HG03039 (cell line): ENCODE measurements around the gene WT1.
"Not testable (repeated sequence)": the region's sequence is repeated elsewhere in the genome, so short reads cannot be mapped to it uniquely, and the experiment has no call there.

ENCODE experiments used
- ATAC-seq: cut with Tn5 transposase; IDR thresholded peaks from one replicate; pipeline ENCODE4 v1.9.1; 2021; ENCODE audit warnings: mild to moderate bottlenecking, moderate library complexity; ENCODE audit not compliant: unreplicated experiment

WT1 gene

DNA sequence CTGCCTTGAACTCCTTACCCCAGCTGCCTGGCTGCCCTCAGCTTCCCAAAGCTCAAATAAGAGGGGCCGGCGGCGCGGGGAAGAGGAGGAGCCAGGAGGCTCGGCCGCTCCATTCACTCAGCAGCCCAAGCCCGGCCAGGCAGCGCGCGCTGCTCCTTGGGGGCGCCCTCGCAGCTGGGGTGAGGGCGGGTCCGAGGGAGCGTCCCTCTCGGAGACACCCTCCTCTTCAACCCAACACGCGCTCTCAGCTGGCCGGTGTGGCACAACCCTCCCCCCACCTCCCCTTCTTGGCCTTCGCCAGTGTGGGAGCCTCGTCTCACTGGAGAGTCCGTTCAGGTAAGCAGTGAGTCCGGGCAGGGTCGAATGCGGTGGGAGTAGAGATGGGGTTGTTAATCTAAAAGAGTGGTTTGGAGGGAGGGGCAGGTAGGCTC, at the start of gene WT1:
Gene WT1, minus strand, starts transcription at position 29 of the 431 bp plus-strand sequence.
- no peak for ATAC-seq

GRCh38 chr11:32479291-32479690, 44.0 kb upstream of the WT1 start:
- no peak for ATAC-seq

DNA sequence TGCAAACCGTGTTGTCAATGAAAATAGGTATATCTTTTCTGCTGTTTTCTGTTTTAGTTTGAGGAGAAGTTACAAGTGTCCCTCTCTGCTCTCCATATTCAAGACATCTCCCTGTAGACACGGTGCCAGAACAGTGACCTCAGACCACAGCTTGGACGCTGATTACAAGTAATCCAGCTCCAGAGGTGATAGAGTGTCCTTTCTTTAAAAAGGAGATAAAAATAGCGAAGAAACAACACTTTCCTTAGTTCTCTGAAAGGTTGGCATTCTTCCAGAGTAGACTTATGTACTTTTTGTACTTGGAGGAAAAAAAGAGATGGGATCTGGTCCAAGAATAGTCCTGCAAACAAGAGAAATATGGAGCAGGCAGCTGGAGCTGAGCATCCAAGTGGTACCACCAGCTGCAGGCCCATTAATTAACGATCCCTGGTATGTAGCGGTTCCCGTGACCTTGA, 43.0 kb upstream of the WT1 start:
- ATAC-seq = no peak

- no peak for ATAC-seq
Measured at GRCh38 chr11:32473282-32473909, 38.1 kb upstream of the WT1 start.

DNA sequence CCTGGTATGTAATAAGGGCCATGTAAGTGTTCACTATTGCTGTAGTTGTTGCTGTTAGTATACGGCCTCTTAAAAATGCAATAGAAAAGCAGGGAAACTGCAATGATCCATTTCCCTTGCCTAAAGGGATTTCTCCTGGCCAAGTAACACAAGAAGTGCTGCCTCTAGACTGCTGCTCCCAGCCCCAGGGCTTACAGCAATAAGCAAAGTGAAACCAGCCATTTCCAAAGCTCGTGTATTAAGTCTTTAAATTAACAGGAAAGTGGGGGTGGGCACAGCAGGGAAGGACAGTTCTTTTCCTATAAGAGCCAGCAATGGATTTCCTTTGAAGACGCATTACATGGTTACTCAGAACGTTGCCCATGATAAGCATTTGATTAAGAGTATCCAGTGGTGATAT, 36.9 kb upstream of the WT1 start:
- ATAC-seq = no peak

DNA sequence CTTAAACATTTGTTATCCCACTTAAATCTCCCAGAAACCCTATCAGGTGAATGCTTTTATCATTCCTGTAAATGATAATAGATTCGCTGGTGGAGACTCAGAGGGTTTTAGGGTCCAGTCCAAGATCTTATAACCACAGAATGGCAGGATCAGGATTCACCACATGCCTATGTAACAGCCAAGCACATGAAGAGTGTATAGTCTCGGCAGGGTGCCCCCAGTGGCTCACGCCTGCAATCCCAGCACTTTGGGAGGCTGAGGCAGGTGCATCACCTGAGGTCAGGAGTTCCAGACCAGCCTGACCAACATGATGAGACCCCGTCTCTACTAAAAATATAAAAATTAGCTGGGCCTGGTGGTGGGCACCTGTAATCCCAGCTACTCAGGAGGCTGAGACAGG, 36.2 kb upstream of the WT1 start:
- not testable (repeated sequence) for ATAC-seq

DNA sequence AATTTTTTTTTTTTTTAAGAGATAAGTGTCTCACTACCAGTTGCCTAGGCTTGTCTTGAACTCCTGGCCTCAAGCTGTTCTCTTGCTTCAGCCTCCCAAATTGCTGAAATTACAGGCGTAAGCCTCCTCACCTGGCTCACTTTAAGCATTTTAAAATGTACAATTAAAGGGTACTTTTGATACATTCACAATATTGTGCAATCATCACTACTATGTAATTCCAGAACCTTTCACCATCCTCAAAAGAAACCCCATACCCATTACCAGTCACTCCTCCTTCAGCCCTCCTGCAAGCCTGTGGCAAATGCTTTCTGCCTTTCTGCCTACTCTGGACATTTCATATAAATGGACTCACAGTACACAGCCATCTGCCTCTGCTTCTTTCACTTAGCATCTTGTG, 34.5 kb upstream of the WT1 start:
- no peak for ATAC-seq

- ATAC-seq = no peak
Measured at GRCh38 chr11:32466279-32466915, 31.1 kb upstream of the WT1 start.

DNA sequence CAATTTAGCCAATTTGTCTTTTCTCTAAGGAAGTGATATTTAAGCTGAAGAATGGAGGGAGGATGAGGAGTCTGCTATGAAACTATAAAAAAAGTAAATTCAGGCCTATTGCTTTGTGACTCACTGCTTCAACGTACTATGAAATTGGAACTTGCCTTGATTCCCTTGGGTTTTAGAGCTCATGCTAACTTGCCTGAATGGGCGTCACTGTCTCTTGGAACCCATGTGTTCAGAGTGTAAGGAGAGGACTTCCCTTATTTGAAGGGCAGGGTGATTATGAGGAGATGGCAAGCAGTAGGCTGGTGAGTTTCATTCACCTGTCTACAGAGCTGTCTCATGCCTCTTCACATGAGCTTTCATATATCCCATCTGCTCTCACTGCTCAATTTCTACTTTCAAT, 28.7 kb upstream of the WT1 start:
- no peak for ATAC-seq

GRCh38 chr11:32462011-32462690, 26.8 kb upstream of the WT1 start:
- no peak for ATAC-seq

DNA sequence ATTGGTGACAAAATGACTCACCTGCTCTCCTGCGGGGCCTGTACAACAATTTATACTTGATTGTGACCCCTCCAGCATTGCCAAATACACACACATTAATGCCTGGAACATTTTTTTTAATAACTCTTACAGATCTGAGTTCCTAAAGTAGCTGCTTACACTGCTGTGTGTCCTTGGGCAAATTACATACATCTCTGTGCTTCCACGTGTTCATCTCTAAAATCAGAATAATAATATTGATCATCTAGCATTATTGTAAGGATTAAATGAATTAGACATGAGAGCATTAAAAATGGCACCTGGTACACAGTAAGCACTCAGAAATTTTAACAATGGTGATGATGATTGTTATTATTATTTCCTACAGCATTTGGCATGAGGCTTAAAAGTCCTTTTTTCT, 21.5 kb upstream of the WT1 start:
- no peak for ATAC-seq

DNA sequence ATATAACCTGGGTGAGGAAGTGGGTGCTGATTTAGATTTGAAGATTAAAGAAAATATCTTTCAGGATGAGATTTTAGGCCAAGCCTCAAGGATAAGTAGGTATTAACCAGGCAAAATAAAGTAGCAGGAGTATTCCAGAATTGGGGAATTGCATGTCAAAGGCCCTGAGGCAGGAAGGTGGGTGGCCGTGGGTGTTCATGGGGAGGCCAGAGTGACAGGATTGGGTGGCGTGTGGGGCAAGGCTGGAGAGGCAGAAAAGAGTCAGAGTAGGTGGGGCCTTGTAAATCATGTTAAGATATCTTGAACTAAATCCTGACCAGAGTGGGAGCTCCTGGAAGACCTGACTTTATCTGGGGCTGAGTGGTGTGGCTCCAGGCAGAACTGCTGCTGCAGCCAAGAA, 19.7 kb upstream of the WT1 start:
- no peak for ATAC-seq

DNA sequence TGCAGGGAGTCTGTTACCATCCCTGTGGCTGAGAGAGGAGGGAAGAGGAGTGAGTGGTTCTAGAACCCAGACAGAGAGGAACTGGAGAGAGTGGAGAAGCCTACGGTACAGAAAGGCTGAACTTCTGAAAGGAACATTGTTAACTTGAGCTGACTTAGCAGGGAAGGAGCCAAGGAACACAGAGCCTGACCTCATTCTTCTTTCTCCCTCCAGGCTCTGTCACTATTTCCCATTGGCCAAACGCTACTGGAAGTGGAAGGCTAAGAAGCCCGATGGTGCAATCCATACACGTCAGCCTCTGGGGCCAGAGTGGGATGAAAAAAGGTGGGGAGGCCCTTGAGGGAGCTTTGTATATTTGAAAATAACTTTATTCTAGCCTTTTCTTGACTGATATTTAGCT, 16.5 kb upstream of the WT1 start:
- no peak for ATAC-seq

DNA sequence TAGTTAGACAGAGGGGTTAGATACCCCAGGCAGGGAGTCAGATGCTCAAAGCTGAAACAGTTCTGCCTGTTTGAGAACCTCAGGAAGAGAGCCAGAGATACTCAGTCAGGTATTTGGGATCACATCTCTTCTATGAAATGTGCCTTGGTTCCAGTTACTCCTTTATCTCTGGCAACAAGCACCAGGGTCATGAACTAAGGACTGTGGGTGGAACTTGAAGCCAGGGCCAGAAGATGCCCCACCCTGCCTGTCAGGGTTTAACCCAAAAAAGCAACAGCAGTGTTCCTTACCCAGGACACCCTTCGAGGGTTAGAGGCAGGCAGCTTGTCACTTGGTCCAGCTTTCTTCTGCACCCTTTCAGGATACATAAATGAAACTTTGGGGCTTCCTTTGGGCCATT, 15.0 kb upstream of the WT1 start:
- no peak for ATAC-seq

- no peak for ATAC-seq
Measured at GRCh38 chr11:32448232-32448631, 12.9 kb upstream of the WT1 start.

DNA sequence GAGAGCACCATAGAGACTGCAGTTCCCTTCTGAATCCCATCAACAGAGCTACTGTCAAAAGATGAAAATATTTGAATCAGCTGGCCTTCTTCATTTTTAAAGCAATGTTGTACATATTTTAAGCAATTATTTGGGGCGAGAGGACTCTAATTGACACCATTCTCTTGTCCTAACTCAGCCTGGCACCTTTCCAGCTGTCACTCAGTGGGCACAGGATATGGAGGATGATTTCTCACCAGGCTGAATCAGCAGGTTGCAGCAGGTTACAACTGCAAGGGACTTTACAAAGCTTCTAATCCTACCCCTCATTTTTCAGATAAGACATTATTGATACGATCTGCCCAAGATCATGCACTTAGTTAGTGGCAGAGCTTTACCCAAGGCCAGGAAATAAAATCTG, 11.9 kb upstream of the WT1 start:
- no peak for ATAC-seq

DNA sequence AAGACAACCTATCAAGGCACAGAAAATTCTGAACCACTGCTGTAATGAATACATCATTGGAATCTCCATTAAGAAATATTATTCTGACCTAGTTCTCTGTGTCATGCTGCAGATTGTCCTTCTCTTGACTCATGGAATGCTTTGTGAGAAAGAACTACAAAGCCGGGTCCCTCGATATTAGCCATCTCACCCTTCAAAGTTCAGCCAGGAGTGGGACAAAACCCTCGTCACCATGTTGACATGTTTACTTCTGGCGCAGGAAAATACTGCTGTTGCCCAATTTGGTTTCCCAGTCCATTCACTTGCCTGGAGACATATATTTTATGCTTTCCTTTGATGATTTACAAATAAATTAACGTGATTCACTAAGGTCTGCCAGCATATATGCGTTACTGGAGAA, 10.9 kb upstream of the WT1 start:
- ATAC-seq = no peak

GRCh38 chr11:32444186-32444585, 8.8 kb upstream of the WT1 start:
- no peak for ATAC-seq

- no peak for ATAC-seq
Measured at GRCh38 chr11:32440916-32441315, 5.6 kb upstream of the WT1 start.

GRCh38 chr11:32440312-32440908, 5.1 kb upstream of the WT1 start:
- ATAC-seq = no peak

DNA sequence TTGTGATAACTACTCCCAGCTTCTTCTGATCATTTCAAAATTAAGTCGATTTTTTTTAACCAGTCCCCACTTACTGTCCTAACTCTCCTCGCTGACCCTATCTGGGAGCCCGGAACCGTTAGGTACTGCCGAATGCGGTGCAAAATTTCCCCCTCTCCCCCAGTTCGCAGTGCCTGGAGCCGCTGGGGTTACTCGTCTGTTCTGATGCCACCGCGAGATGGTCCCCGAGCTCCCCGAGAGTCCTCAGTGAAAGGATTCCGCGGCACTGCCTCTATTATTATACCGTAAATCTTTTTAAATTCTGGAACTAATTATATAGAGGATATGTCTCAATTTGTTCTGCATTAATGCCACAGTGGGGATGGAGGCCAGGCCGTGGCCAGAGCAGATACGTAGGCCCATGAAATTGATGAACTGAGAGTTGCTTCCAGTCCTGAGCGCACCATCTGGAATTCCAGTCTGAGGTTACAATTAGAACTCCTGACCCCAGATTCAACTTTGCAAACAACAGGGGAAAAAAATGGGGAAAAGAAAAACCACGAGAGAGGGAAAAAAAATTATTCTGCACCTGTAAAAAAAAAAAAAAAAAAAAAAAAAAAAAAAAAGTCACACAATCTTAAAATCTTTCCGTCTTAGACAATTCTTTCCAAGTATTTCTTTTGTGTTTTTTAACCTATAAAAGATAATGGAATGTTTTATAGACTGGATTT, 4.3 kb upstream of the WT1 start:
- ATAC-seq = no peak
